HPDE6-E6E7 (cell line): ENCODE data around the gene SLC36A1.

Source experiments
- DNase-seq: peaks from one replicate; pipeline ENCODE4 v3.0.0; 2011; ENCODE audit warnings: missing footprints; ENCODE audit errors: extremely low spot score

The SLC36A1 gene

DNA sequence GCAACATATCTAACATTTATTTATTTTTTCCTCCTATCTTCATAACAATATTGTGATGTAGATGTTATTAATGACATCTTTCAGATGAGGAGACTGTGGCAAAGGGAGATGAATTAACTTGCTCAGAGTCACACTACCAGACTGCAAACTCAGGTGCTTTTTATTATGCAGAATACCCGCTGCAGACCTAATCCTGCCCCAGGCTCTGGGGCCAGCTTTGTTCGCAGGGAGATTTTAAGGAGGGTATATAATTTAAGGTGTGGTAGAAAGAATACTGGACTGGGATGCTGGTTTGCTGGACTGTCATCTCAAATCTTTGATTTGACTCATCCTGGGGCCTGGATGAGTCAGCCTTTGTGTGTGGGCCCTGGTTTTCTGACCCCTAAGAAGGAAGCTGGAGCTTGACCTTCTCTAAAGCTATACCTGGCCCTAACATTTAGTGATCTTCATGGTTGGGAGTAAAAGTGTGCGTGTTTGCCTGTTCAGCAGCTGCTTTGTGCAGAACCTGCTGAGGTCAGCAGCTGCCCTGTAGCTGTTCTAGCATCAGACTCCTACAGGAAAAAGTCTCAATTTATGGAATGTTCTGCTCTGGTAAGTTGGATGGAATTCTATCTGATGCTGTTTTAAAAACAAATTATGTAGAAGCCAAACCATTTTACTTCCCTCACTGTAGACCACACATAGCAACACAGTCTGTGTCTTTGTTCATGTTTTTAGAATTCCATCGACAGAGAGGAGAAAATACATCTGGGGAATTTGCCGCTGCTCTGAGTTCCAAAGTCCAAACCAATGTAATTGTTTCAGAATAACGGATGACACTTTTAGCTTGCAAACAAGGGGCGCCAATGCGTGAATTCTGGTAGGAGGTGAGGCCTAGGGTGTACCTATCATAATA lies 4.5 kb downstream of the SLC36A1 start:
- DNase-seq = peak; percentile 29

DNA sequence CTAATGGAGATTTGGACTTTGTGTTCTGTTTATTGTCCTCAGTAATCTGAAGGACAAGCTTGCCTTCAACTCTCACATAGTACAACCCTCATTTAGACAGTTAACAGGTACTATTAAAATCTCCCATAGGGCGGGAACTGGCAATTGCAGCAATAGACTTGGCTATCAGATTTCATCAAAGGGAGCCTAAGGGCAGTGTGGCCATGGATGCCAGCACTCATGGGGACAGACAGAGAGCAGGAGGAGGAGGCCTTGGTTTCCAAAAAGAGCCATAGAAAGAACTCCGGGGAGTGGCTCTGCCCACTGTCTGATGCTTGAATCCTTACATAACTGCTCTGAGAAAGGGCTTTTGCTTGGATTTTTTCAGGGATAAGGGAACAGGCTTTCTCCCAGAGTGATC lies 6.8 kb downstream of the SLC36A1 start:
- DNase-seq = no peak

DNA sequence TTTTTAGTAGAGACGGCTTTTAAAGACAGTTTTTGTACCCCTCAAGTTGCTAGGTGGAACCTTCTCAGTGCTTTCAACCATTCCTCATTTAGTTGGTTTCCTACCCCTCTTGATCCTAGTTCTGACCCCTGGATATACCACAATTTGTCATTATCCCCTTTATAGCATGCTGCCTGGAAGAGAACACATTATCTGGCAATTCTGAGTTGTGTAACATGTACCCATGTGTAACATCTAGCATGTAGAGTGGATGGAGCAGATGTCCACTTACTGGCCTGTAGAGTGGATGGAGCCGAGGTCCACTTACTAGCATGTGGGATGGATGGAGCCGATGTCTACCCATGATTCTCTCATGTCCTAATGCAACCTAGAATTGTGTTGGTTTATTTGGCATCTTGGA lies 7.5 kb downstream of the SLC36A1 start:
- no peak for DNase-seq

DNA sequence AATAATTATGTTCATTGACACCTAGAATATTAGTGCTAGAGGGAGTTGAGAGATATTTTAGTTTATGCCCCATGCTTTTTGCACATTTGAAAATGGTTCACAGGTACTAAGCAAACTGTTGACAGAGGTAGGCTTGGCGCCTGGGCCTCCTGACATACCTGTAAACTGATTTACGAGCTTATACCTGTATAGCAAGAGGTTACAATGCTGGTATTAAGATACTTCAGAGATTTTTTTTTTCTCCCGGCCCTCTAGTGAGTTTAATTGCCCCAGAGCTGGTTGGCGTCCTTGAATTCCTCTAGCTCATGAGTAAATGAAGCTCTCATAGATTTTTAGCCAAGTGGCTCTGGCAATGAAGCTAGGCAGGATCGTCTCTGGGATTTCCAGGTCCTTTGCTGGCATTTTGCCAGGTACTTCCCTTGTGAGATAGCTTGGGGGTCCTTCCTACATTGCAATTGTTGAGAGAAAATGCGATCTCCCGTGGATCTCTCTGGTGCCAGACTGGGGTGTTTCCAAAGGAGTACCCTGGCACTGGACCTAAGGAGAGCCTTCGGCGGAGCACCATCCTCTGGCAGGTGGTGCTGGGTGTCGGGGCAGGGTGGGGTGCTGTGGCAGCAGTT lies 9.0 kb downstream of the SLC36A1 start:
- no peak for DNase-seq

DNA sequence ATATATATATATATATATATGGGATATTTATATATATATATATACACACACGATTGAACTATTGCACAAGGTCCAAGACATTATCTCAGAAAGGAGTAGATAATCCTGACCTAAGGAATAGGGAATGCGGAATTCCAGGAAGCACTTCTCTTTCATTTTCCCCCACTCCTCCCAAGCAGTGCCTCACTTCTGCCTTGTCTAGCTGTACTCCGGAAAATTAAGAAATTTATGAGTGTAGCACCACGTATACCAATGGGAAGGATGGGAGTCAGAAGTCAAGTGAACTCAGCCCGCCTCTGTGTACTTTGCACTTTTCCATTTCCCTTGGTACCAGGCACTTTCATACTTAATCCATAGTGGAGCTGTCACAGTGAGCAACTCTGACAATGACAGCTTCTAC lies 10.9 kb downstream of the SLC36A1 start:
- DNase-seq = no peak

DNA sequence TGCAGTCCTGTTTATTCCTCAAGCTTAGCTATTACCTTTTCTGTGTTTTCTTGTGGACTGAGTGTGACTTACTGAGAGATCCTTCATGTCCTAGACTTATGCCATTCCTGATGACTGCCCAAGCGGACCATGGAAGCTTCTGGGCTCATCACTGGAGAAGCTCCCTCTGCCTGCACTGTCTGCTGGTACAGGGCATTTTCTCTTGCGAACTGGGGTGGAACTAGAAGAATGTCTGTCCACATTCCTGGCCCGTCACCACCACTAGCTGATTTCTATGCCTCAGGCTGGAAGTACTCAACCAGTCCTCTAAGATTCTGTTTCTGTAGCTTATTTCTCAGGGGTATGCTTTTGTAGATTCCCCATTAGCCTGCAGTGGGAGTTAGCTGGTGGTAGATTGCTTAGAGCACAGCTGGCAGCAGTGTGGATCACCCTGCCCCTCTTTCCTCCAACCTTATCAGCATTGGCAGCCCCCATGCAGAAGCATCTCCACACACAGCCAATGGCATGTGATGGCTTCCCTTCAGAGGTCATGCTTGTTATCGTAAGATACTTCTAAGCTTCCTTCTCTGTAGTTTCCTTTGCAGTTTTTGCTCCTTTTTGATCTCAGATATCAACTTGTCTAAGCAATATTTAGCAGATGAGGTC lies 12.4 kb downstream of the SLC36A1 start:
- DNase-seq = no peak

DNA sequence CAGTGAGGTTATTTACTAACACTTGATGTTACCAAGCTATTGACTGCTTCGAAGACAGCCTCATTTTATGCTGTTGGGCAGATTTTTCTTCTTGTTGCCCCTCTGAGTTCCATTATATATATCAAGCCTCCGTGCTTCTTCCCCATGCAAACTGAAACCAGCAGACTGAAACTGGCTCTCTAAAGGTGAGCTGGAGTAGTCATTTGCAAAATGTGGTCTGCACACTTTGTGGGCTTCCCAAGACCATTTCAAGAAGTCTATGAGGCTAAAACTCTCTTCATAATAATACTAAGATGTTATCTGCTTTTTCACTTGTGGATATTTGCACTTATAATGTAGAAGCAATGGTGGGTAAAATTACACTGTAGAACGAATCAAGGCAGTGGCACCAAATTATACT lies 13.9 kb downstream of the SLC36A1 start:
- DNase-seq = no peak

DNA sequence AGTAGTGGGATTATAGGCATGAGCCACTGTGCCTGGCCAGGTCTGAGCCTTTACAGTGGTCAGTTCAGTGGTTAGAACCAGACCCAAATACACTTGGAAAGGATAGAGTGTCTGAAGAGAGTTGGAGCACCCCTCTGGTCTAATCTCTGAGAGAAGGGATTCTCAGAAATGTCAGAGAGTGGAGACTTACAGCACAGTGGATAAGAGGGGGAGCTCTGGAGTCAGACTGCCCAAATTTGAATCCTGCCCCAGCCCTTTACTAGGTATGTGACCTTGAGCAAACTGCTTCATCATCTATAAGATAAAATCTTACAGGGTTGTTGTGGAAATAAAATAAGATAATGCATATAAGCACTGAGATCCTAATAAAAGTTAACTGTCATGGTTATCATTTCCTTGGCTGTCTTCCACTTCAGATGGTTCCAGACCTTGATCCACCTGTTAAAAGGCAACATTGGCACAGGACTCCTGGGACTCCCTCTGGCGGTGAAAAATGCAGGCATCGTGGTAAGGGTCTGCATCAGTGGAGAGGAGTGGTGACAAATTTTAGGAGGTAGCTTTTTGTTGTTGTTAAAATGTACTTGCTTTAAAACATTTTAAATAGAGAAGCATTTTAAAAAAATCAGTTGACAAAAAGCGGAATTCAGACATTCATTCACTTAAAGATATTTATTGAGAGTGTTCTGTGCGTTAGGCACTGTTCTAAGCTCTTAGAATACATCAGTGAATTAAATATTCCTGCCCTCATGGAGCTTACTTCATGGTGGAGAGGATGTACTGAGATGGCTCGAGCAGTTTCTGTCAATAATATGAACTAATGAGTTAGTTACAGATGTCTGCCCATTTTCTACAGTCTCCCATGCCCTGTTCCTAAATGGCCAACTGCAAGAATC lies 16.0 kb downstream of the SLC36A1 start:
- DNase-seq = no peak

DNA sequence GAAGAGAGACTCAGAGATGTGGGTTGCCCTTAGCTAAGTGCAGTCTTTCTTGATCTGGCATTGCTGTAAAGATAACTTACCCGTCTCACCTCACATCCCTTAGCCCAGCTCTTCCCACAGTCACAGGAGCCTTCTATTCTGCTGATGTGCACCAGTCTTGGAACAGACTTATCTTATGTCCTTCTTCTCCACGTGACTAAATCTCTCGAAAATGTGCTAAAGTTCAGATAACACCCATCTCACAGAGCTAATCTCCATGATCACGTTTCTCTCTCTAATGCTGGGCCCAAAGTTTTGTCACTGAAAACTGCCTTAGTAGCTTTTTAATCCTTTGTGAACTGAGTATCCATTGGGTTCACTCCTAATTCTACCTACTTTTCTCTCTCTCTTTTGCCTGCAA lies 16.7 kb downstream of the SLC36A1 start:
- DNase-seq = no peak

DNA sequence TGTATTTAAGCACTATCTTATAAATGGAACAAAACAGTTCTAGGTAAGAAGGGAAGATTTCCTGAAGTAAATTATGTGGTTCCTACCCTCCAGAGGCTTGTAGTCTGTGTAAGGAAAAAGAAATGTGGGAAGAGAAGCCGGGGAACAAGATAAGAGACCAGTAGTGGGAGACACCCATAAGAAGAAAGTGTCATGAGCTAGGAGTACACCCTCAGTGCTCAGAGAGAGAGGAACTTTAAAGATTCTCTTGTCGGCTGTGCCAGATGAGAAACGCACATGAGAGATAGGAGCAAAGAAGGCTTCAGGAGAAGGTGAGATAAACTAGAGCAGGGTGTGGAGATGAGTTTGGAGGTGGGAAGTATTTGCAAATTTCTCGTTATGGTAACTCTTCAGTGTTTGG lies 18.1 kb downstream of the SLC36A1 start:
- DNase-seq = no peak

DNA sequence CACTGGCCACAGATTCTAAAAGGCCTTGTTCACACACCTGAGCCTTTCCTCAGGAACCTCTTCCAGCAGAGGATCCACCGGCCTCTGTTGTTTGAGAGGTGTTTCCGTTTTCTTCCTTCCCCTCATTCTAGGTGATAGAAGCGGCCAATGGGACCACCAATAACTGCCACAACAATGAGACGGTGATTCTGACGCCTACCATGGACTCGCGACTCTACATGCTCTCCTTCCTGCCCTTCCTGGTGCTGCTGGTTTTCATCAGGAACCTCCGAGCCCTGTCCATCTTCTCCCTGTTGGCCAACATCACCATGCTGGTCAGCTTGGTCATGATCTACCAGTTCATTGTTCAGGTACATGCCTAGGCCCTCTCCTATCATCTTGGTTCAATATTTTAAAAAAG lies 20.2 kb downstream of the SLC36A1 start:
- no peak for DNase-seq

DNA sequence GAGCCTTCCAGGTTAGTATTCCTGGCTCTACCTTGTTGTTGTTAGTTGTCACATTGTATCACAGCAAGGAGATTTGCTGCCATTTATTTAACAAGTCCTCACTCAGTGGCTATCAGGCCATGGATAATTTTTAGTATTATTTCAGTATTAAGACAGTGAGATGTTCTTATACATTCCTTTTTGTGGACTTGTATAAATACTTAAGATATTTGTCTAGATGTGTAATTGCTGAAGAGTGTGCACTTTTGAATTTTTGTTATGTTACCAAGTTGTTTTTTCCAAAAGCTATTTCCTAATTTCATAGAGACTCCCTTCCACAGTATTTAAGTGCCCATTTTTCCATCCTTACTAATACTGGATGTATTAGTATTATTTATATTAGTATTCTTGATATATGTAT lies 22.0 kb downstream of the SLC36A1 start:
- DNase-seq = no peak

DNA sequence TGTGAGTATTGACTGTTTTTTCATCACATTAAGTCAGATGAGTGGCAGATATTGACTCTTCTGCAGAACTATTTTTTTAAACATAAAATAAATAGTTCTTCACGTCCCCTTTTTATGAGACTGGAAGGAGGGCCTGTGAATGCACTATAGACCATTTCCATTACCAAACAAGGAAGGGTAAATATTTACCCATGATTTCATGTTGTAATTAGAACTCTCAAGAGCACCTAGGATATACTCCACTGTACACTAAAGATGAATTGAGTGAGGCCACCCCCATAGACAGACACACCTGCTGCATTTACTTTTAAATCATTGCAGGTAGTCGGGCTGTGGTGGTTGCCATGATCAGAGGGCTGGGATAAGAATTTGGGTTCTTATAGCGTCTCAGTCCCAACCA lies 22.6 kb downstream of the SLC36A1 start:
- DNase-seq = no peak

DNA sequence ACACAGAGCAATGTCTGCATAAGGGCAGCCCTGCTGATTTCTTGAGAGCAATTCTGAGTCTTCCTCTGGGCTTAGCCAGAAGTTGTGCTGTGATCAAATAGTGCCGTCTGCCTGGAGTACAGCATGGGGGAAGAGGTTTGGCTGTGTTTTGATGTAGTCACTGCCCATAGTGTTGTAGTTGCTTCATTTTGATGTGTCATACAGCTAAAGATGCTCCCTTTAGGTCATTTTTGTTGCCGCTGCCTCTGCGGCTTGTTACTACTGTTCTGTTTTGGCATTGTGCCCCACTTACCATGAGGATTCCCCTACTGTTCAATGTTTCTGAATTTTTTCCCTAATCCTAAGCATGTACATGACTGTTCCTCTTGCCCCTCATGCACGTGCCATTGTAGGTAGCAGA lies 23.0 kb downstream of the SLC36A1 start:
- no peak for DNase-seq

DNA sequence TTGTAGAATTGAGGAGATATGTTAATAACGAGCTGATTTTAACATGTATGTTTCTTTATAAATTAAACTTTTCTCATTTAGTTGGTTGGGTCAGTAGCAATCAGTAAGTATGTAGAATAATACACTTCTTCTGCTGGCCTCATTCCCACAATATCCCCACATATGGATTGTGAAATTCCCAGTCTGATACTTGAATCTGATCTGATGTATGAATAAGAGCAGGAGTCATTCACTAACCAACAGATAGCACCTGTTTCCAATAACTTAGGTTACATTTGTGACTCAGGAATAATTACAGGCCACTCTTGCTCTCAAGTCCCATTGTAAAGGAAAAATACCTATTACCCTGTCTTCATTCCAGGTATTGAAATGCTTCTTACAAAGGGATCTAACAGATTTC lies 23.9 kb downstream of the SLC36A1 start:
- DNase-seq = no peak

DNA sequence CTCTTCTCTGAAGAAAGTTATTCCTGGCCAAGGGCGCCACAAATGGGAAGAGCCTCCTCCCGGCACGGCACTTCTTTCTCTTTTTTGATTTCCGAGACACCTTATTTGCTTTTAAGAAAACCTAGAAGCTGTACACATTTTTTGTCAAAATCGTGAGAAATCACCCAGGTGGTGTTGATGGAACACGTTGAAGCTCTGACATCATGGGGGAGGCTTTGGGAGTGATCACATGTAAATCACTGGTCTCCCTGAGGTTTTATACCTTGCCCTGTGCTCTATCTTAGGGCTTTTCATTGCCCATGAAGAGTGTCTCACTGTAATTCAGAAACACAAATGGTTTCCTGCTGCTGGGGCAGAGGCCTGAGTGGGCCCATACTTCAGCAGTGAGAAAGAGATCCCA lies 27.4 kb downstream of the SLC36A1 start:
- DNase-seq = no peak

DNA sequence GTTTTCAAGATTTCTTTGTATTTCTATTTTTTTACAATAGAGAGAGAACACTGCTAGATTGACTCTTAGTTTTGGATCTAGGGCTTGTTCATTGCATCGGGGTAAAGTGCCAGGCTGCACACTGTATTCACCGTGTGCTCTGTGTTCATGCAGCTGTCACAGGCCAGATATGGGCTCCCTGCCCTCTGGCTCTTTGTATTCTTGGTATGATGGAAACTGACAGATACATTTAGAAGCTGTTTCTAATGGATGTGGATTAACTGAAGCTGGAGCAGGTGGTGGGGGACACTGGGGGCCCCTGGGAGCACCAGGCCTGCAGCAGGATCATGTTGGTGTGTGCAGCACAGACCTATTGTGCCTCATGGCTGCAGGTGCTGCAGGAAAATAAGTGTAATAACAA lies 28.0 kb downstream of the SLC36A1 start:
- DNase-seq = no peak

DNA sequence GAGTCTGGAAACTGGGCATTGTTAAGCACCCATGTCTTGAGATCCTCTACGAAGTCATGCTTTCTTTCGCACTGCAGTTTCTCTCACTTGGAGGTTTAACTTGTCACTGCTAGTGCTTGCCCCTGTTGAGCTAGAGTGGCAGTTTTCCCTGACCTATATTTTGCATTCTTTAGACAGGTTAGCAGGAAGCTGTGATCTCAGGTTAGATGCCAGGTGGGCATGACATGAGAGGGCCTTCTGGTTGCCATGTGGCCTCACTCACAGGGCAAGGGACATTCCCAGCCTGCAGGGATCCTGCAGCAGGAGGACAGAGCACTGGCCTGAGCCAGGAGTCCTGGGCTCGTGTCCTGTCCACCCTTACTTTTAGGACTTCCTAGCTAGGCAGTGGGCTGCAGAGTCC lies 28.6 kb downstream of the SLC36A1 start:
- no peak for DNase-seq

DNA sequence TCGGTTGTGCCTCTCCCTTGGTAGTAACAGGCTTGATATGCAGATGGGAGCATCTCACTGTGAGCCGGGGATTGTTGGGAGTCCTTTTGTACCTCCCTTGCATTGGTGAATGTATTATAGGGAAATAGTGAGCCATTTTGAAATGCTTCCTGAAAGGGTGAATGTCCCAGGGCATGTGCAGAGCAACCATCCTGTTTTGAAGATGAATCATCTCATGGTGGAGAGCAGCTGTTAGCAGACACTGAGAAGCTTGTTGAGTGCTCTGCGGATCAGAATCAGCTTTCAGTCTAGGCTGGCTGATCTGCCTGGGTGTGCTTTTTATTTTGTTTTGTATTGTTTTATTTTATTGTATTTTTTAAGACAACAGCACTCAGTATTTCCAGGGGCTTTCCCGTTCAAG lies 29.7 kb downstream of the SLC36A1 start:
- DNase-seq = no peak

DNA sequence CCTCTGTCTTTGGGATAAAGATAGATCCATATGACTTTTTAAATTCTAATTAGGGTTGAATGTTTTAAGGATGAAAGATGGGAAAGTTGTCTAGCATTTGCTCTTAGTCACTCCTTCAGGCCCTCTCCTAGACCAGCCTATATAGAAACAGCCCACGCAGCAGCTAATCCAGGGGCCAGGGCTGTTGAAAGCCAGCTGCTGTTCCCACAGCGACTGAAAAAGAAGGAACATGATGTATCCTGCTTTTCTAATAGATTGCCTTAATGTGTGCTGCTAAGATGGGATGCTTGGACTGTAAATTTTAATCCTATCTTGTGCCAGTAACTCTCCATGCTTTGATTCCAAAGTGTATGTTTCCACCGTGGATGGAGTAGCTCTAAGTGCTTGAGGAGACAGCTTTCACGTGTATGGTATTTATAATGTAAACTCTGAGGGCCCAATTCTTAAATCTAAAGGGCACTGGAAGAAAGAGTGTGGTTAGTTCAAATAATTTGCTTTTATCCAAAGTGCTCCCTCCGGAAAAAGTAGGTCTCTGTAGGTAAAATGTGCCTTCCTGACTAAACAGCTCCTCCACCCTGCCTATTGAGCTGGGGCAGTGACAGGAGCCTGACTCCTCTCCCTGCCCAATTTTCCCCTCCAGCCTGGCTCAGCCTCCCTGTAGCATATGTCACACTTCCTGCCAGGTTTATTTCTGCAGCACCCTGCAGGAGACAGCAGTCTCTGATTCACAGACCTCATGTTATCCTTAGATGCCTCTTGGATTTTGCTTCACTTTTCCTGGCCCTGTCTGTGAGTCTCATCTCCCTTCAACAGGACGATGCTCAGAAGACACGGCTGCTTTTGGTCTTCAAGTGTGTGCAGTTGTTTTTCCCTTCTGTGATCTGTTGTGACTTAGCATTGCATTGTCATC lies 33.2 kb downstream of the SLC36A1 start:
- no peak for DNase-seq

DNA sequence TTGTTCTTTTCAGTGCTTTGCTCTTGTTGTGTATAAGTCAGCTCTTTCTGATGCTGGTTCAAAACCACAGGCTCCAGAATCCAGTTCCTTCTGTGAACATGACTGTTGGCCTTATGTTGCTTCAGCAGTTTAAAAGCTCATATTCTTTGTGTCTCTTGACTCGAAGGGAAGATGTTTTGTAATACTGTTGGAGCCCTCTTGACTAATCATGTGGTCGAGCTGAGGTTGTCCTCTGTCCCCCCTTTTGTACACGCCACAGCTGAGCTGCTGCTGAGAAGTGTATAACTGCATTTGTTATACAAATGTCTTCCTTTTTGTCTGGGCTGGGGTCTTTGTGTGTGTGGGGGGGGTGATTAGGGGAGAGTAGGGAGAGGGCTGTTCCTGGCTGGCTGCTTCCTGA lies 35.8 kb downstream of the SLC36A1 start:
- no peak for DNase-seq
